ENCODE results near the gene SEMA6B. TPM values are rescaled to one million over a fixed set of nuclear protein-coding genes. Genes with fewer than 3 reads are reported as not detected.

Gene SEMA6B
- total RNA-seq, 1 donor from 2014 or later, result 25.3 TPM

DNA sequence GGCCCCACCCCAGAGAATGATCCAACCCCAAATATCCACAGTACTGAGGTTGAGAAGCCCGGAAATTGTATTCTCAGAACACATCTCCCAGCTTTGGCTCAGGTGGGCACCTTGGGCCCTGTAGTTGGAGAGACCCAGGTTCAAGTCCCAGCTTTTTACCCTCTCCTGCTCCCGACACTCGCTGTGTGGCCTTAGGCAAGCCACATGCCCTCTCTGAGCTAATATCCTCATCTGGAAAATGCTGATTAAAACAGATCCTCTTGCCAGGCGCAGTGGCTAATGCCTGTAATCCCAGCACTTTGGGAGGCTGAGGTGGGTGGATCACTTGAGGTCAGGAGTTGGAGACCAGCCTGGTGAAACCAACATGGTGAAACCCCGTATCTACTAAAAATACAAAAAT, 43.8 kb downstream of the SEMA6B start:
- H3K36me3 Mint-ChIP-seq (ENCODE audit: low read depth), result no peaks in the 10 kb centered on the region
- no peaks in the 10 kb centered on the region for H3K9me3 Mint-ChIP-seq
- DNase-seq (ENCODE audit: low read depth, low spot score), result no peak
- H3K4me1 Mint-ChIP-seq, result no peaks in the 10 kb centered on the region
- H3K27ac Mint-ChIP-seq (ENCODE audit: unreplicated experiment), result no peak overlapping the region
- H3K4me3 Mint-ChIP-seq, result no peak overlapping the region
- H3K27me3 Mint-ChIP-seq (ENCODE audit: low read depth), result no peaks in the 10 kb centered on the region
- TF ChIP-seq, protein P1, sequence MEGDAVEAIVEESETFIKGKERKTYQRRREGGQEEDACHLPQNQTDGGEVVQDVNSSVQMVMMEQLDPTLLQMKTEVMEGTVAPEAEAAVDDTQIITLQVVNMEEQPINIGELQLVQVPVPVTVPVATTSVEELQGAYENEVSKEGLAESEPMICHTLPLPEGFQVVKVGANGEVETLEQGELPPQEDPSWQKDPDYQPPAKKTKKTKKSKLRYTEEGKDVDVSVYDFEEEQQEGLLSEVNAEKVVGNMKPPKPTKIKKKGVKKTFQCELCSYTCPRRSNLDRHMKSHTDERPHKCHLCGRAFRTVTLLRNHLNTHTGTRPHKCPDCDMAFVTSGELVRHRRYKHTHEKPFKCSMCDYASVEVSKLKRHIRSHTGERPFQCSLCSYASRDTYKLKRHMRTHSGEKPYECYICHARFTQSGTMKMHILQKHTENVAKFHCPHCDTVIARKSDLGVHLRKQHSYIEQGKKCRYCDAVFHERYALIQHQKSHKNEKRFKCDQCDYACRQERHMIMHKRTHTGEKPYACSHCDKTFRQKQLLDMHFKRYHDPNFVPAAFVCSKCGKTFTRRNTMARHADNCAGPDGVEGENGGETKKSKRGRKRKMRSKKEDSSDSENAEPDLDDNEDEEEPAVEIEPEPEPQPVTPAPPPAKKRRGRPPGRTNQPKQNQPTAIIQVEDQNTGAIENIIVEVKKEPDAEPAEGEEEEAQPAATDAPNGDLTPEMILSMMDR (conservative IDR thresholded peaks at IDR 0.05), result no peak

DNA sequence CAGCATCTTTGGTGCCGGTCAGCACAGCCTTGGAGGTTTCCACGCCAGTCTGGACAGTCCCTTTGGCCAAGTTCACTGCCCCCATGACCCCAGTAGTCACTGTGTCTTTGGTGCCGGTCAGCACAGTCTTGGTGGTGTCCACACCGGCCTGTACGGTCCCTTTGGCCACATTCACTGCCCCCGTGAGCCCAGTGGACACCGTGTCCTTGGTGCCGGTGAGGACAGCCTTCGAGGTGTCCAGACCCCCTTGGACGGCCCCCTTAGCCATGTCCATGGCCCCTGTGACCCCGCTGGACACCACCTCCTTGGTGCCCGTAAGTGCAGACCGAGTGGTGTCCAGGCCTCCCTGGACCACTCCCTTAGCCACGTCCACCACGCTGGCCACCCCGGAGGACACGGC, 46.2 kb downstream of the SEMA6B start:
- Mint-ChIP-seq H3K27ac (ENCODE audit: unreplicated experiment) (no peak overlapping the region), H3K4me1 (no peaks in the 10 kb centered on the region), H3K36me3 (ENCODE audit: low read depth) (no peaks in the 10 kb centered on the region), H3K9me3 (no peaks in the 10 kb centered on the region), H3K27me3 (ENCODE audit: low read depth) (no peaks in the 10 kb centered on the region), H3K4me3 (no peak overlapping the region)
- DNase-seq (ENCODE audit: low read depth, low spot score), result no peak
- TF ChIP-seq, protein P1 (conservative IDR thresholded peaks at IDR 0.05), result no peak

DNA sequence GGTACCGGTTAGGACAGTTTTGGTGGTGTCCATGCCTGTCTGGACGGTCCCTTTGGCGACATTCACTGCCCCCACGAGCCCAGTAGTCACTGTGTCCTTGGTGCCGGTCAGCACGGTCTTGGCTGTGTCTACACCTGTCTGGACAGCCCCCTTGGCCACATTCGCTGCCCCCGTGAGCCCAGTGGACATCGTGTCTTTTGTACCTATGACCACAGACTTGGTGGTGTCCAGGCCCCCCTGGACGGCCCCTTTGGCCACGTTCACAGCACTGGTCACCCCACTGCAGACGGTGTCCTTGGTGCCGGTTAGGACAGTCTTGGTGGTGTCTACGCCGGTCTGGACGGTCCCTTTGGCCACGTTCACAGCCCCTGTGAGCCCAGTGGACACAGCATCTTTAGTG, 47.4 kb downstream of the SEMA6B start:
- TF ChIP-seq, protein P1 (conservative IDR thresholded peaks at IDR 0.05), result no peak
- H3K9me3 Mint-ChIP-seq, result no peaks in the 10 kb centered on the region
- H3K27me3 Mint-ChIP-seq (ENCODE audit: low read depth), result no peaks in the 10 kb centered on the region
- no peaks in the 10 kb centered on the region for H3K36me3 Mint-ChIP-seq (ENCODE audit: low read depth)
- no peaks in the 10 kb centered on the region for H3K4me1 Mint-ChIP-seq
- H3K4me3 Mint-ChIP-seq, result no peak overlapping the region
- no peak overlapping the region for H3K27ac Mint-ChIP-seq (ENCODE audit: unreplicated experiment)
- DNase-seq (ENCODE audit: low read depth, low spot score), result no peak

DNA sequence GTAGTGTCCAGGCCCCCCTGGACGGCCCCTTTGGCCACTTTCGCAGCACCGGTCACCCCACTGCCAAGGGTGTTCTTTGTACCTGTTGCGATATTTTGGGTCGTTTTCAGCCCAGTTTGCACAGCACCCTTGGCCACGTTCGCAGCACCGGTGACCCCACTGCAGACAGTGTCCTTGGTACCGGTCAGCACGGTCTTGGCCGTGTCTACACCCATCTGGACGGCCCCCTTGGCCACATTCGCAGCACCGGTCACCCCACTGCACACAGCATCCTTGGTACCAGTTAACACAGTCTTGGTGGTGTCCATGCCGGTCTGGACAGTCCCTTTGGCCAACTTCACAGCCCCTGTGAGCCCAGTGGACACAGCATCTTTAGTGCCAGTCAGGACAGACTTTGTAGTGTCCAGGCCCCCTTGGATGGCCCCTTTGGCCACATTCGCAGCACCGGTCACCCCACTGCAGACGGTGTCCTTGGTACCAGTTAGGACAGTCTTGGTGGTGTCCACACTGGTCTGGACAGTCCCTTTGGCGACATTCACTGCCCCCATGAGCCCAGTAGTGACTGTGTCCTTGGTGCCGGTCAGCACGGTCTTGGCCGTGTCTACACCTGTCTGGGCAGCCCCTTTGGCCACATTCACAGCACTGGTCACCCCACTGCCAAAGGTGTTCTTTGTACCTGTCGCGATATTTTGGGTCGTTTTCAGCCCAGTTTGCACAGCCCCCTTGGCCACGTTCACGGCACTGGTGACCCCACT, 48.0 kb downstream of the SEMA6B start:
- DNase-seq (ENCODE audit: low read depth, low spot score), result no peak
- TF ChIP-seq, protein P1 (conservative IDR thresholded peaks at IDR 0.05), result no peak
- H3K4me3 Mint-ChIP-seq, result no peak overlapping the region
- H3K9me3 Mint-ChIP-seq, result no peaks in the 10 kb centered on the region
- H3K36me3 Mint-ChIP-seq (ENCODE audit: low read depth), result no peaks in the 10 kb centered on the region
- H3K27ac Mint-ChIP-seq (ENCODE audit: unreplicated experiment), result no peak overlapping the region
- H3K27me3 Mint-ChIP-seq (ENCODE audit: low read depth), result no peaks in the 10 kb centered on the region
- H3K4me1 Mint-ChIP-seq, result no peaks in the 10 kb centered on the region

DNA sequence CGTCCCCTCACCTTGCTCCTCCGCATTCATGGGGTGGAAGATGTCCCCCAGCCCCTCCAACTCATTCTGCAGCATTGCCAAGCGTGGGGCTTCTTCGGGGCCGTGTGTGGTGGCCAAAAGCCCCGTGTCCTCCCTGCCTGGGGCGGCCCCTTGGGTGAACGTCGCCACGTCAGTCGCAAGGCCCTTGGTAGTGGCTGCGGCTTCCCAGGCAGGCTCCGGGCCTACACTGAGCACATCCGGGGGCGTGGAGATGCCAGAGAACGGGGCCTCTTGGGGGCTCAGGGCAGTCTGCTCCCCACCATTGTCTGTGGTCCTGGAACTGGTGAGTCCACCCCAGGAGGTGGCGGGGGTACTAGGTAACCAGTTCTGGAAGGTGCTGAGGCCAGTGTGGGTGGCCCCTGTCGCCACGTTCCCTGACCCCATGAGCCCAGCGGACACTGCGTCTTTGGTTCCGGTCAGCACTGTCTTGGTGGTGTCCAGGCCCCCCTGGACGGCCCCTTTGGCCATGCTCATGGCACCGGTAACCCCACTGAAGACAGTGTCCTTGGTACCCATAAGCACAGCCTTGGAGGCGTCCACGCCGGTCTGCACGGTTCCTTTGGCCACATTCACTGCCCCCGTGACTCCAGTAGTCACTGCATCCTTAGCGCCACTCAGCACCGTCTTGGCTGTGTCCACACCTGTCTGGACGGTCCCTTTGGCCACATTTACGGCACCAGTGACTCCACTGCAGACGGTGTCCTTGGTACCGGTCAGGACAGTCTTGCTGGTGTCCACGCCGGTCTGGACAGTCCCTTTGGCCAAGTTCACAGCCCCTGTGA, 48.8 kb downstream of the SEMA6B start:
- Mint-ChIP-seq H3K4me1 (no peaks in the 10 kb centered on the region), H3K9me3 (no peaks in the 10 kb centered on the region), H3K4me3 (no peak overlapping the region), H3K27me3 (ENCODE audit: low read depth) (no peaks in the 10 kb centered on the region), H3K36me3 (ENCODE audit: low read depth) (peaks cover 3% of the 10 kb centered on the region), H3K27ac (ENCODE audit: unreplicated experiment) (no peak overlapping the region)
- no peak for DNase-seq (ENCODE audit: low read depth, low spot score)
- TF ChIP-seq, protein P1 (conservative IDR thresholded peaks at IDR 0.05), result no peak
